ENCODE measurements around the gene VAMP2.

VAMP2 gene

DNA sequence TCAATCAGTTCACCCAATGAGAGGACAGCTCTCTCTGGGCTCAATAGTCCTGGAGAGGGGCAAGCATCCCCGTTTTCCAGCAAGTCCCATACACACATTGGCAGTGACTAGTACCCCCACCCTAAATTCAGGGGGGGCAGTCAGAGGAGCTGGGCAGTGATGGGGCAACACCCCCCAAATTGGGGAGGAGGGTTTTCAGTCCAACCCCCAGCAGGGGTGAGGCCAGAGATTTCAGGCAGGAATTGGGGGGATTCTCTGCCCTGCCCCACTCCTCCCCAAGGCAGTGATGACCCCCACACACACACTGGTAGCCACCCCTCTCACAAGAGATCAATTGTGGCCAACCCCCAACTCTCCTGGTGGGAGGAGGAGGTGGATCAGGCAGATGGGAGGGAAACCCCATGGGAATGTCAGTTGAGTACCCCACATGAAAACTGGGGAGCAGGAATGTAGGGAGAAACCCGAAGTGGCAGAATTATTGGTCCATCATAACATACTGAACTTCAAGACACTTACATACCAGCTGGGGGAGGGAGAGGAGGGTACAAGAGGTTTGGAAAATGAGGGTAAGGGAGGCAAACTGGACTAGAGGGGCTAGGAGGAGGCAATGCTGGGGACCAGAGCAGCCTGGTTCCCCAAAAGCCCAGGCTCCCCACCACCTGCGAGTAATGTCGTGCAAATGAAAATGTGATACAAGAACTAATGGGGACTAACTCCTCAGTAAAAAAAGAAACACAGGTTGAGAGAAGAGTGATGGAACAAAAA is 3.1 kb downstream of the VAMP2 start:
- Histone ChIP-seq H3K27me3 (ENCODE audit: control insufficient read depth, low read length) (no peaks in the 10 kb centered on the region), H3K9me3 (ENCODE audit: control insufficient read depth, insufficient read depth, low read length) (no peaks in the 10 kb centered on the region), H4K20me1 (ENCODE audit: control insufficient read depth, insufficient read depth, low read depth, low read length) (peaks cover 7% of the 10 kb centered on the region; the same call in 1 of the 2 replicates), H3K36me3 (ENCODE audit: control insufficient read depth, low read length) (peaks cover 43% of the 10 kb centered on the region), H3K4me2 (ENCODE audit: low read length) (no peak overlapping the region), H3K4me3 (ENCODE audit: low read length) (no peak overlapping the region), H3K9me2 (replicated peaks; ENCODE audit: control insufficient read depth, low read length) (no peaks in the 10 kb centered on the region), H3F3A (ENCODE audit: control insufficient read depth, insufficient read depth) (peaks cover 22% of the 10 kb centered on the region), H3K27ac (ENCODE audit: low read depth, low read length) (no peak overlapping the region), H3K79me2 (ENCODE audit: control insufficient read depth, low read length) (peaks cover 36% of the 10 kb centered on the region), H3K4me1 (ENCODE audit: control insufficient read depth, low read length) (peaks cover 69% of the 10 kb centered on the region)
- TF ChIP-seq, protein P1, sequence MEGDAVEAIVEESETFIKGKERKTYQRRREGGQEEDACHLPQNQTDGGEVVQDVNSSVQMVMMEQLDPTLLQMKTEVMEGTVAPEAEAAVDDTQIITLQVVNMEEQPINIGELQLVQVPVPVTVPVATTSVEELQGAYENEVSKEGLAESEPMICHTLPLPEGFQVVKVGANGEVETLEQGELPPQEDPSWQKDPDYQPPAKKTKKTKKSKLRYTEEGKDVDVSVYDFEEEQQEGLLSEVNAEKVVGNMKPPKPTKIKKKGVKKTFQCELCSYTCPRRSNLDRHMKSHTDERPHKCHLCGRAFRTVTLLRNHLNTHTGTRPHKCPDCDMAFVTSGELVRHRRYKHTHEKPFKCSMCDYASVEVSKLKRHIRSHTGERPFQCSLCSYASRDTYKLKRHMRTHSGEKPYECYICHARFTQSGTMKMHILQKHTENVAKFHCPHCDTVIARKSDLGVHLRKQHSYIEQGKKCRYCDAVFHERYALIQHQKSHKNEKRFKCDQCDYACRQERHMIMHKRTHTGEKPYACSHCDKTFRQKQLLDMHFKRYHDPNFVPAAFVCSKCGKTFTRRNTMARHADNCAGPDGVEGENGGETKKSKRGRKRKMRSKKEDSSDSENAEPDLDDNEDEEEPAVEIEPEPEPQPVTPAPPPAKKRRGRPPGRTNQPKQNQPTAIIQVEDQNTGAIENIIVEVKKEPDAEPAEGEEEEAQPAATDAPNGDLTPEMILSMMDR (IDR thresholded peaks at IDR 0.05; ENCODE audit: low read depth, low read length, poor library complexity, severe bottlenecking) = peak; percentile 8
- no peak for TF ChIP-seq EZH2phosphoT487 (IDR thresholded peaks at IDR 0.05; ENCODE audit: borderline replicate concordance, low read length)

DNA sequence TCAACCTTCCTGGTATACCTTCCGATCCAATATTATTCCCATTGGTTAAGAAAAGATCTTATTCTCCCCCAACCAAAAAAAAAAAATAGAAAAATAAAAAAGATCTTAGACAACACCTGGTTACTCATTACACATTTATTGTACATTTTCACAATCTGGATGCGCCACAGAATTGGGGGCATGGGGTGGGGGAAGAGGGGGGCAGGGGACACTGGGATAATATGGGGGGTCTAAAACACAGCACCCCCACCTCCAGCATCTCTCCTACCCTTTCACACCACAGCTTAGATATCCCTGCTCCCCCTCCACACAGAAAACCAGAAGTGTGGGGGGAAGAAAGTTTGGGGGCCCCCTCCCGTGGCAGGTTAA is 3.7 kb downstream of the VAMP2 start:
- H3K36me3 ChIP-seq (ENCODE audit: control insufficient read depth, low read length) = peaks cover 43% of the 10 kb centered on the region
- peaks cover 22% of the 10 kb centered on the region for H3F3A ChIP-seq (ENCODE audit: control insufficient read depth, insufficient read depth)
- no peak overlapping the region for H3K27ac ChIP-seq (ENCODE audit: low read depth, low read length)
- H3K4me3 ChIP-seq (ENCODE audit: low read length) = no peak overlapping the region
- peaks cover 69% of the 10 kb centered on the region for H3K4me1 ChIP-seq (ENCODE audit: control insufficient read depth, low read length)
- TF ChIP-seq, protein P1 (IDR thresholded peaks at IDR 0.05; ENCODE audit: low read depth, low read length, poor library complexity, severe bottlenecking) = no peak
- TF ChIP-seq EZH2phosphoT487 (IDR thresholded peaks at IDR 0.05; ENCODE audit: borderline replicate concordance, low read length) = no peak
- no peaks in the 10 kb centered on the region for H3K9me2 ChIP-seq (replicated peaks; ENCODE audit: control insufficient read depth, low read length)
- H3K4me2 ChIP-seq (ENCODE audit: low read length) = peak overlapping the region; percentile 74; the same call in 1 of the 2 replicates
- no peaks in the 10 kb centered on the region for H3K27me3 ChIP-seq (ENCODE audit: control insufficient read depth, low read length)
- peaks cover 7% of the 10 kb centered on the region; the same call in 1 of the 2 replicates for H4K20me1 ChIP-seq (ENCODE audit: control insufficient read depth, insufficient read depth, low read depth, low read length)
- H3K79me2 ChIP-seq (ENCODE audit: control insufficient read depth, low read length) = peaks cover 36% of the 10 kb centered on the region
- no peaks in the 10 kb centered on the region for H3K9me3 ChIP-seq (ENCODE audit: control insufficient read depth, insufficient read depth, low read length)

DNA sequence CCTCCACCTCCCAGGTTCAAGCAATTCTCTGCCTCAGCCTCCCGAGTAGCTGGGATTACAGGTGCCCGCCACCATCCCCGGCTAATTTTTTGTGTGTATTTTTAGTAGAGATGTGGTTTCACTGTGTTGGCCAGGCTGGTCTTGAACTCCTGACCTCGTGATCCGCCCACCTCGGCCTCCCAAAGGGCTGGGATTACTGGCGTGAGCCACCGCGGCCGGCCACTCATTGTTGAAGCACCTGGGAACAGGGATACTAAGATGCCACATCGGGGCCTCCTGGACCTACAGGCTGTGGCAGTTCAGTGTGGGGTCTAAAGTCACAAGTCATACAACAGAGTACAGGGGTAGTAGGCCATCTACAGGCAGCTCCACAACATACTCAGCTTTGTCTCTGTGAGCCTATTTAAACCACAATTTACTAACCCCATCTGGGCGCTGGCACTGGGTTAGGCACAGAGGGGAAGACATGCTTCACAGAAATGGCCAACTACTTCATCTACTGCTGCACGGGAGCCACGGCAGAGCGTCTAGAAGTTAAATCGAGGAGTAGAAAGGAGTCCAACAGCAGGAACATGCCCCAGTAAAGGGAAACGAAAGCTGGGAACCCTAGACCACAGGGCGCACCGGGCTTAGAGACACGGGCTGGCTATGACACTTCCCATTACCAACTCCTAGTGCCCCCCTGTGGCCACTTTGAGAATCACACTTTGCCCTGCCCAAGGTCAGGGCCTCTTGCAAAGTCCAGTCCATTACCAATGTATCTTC is 4.3 kb downstream of the VAMP2 start:
- TF ChIP-seq, protein P1 (IDR thresholded peaks at IDR 0.05; ENCODE audit: low read depth, low read length, poor library complexity, severe bottlenecking) = peak; percentile 83
- TF ChIP-seq EZH2phosphoT487 (IDR thresholded peaks at IDR 0.05; ENCODE audit: borderline replicate concordance, low read length) = no peak
- Histone ChIP-seq H3K4me3 (ENCODE audit: low read length) (peak overlapping the region; percentile 43), H3K36me3 (ENCODE audit: control insufficient read depth, low read length) (peaks cover 43% of the 10 kb centered on the region), H3K4me2 (ENCODE audit: low read length) (peak overlapping the region; percentile 74), H3K27me3 (ENCODE audit: control insufficient read depth, low read length) (no peaks in the 10 kb centered on the region), H3K27ac (ENCODE audit: low read depth, low read length) (peak overlapping the region; percentile 37), H3K9me2 (replicated peaks; ENCODE audit: control insufficient read depth, low read length) (no peaks in the 10 kb centered on the region), H3K79me2 (ENCODE audit: control insufficient read depth, low read length) (peaks cover 36% of the 10 kb centered on the region), H4K20me1 (ENCODE audit: control insufficient read depth, insufficient read depth, low read depth, low read length) (peaks cover 7% of the 10 kb centered on the region; the same call in 1 of the 2 replicates), H3K9me3 (ENCODE audit: control insufficient read depth, insufficient read depth, low read length) (no peaks in the 10 kb centered on the region), H3K4me1 (ENCODE audit: control insufficient read depth, low read length) (peaks cover 69% of the 10 kb centered on the region), H3F3A (ENCODE audit: control insufficient read depth, insufficient read depth) (peaks cover 18% of the 10 kb centered on the region)
